HL-60/S4 (cell line): ENCODE measurements around the gene MYO9A.
"Not testable (repeated sequence)": the region's sequence is repeated elsewhere in the genome, so short reads cannot be mapped to it uniquely, and the experiment has no call there.

Experiments used
- in situ Hi-C: fragments of 300-500 bp; cut with MboI; formaldehyde crosslinking; loops from 2 replicates; pipeline ENCODE4 v1.14.3; 2022; ENCODE audit warnings: low sequenced_read_pairs

MYO9A gene

GRCh38 chr15:72092691-72093090 is 25.3 kb downstream of the MYO9A start:
- in situ Hi-C loops, result no loop called here

GRCh38 chr15:72092006-72092405 is 25.9 kb downstream of the MYO9A start:
- in situ Hi-C loops, result no loop called here

GRCh38 chr15:72086920-72087648 is 30.9 kb downstream of the MYO9A start:
- in situ Hi-C loops, result no loop called here

- in situ Hi-C loops, result no loop called here
Measured at GRCh38 chr15:72086010-72086697, 31.8 kb downstream of the MYO9A start.

DNA sequence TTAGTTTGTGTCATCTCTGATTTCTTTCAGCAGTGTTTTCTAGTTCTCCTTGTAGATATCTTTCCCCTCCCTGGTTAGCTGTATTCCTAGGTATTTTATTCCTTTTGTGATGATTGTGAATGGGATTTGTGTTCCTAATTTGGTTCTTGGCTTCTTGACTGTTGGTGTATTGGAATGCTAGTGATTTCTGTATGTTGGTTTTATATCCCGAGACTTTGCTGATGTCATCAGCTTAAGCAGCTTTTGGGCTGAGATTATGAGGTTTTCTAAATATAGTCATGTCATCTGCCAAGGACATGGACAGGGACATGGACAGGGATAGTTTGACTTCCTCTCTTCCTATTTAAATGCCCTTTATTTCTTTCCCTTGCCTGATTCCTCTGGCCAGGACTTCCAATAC is 35.8 kb downstream of the MYO9A start:
- in situ Hi-C loops, result no loop called here

- in situ Hi-C loops, result no loop called here
Measured at GRCh38 chr15:72078887-72079286, 39.1 kb downstream of the MYO9A start.

DNA sequence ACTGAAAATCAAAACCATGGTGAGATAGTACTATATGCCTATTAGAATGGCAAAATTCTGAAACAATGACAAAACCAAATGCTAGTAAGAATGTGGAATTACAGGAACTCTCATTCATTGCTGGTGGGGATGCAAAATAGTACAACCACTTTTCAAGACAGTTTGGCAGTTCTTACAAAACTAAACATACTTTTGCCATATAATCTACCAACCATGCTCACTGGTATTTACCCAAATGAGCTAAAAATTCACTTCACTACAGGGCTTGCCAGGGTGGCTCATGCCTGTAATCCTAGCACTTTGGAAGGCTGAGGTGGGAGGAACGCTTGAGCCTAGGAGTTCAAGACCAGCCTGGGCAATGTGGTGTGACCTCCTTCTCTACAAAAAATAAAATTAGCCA is 40.0 kb downstream of the MYO9A start:
- in situ Hi-C loops, result no loop called here

DNA sequence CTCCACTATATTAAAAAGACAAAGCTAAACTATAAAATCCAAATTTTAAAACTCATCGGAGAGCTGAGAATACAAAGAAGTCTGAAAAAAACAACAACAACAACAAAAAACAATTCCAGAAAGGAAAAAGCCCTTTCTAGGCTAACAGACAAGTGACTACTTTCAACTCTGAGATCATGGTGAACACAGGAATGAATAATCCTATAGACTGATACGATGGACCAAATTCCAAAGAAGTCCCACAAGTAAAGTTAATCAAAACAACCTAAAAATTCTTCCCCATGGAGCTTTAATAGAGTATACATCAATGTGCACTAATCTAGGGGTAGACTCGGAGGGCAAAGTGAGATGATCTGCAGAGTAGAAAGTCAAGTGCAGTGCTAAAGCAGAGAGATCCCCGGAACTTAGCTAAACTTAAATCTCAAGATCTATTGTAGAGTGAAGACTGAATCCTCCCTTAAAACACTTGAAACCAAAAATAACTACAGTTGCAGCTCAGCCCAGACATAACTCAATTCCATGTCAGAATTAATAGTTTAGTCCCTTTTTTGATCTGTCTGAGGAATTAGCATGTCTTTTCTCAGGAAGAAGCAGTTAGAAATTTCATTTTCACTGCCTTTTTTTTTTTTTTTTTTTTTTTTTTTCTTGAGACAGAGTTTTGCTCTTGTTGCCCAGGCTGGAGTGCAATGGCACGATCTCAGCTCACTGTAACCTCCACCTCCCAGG is 43.5 kb downstream of the MYO9A start:
- in situ Hi-C loops, result no loop called here

GRCh38 chr15:72071448-72071825 is 46.5 kb downstream of the MYO9A start:
- in situ Hi-C loops, result not testable (repeated sequence)

DNA sequence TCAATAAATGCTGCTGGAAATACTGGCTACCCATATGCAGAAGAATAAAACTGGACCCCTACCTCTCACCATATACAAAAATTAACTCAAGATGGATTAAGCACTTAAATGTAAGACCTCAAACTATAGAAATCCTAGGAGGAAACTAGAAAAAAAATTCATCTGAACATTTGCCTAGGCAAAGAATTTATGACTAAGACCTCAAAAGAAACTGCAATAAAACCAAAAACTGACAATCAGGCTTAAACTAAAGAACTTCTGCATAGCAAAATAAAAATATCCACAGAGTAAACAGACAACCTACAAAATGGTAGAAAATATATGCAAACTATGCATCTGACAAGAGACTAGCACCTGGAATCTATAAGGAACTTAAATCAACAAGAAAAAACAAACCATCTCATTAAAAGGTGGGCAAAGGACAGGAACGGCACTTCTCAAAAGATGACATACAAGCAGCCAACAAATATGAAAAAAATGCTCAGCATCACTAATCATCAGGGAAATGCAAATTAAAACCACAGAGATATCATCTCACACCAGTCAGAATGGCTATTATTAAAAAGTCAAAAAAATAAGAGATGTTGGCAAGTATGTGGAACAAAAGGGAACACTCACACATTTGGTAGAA is 47.0 kb downstream of the MYO9A start:
- in situ Hi-C loops, result no loop called here

DNA sequence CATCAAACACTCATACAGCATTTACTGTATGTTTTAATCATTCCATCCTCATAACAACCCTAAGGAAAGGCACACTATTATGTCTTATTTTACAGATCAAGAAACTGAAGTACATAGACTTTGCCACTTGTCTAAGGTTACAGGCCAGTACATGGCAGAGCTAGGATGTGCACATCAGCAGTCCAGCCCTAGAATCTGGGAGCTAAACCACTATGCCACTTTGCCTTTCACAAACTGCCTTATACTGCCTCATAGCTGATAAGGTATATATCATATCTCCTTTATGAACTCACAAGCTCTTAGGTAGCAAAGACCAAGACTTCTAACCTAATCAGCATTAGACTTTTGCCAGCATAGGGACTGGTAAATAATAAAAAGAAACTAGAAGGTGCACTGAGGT is 49.1 kb downstream of the MYO9A start:
- in situ Hi-C loops, result no loop called here

DNA sequence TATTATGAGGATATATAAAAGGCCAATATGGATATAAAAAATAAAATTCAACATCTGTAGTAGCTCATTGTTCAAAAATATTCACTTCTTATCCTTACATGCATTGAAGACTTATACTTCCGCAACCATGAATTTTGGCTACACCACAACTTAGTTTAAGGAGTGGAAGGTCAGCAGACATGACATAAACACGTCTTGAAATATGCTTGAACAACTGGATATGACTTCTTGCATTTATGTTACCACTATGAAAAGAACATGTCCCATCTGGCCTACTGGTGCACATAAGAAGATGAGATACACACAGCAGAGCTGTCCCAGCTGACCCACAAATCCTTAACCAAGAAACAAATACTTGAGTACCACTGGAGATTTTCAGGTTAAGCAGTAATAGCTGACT is 52.1 kb downstream of the MYO9A start:
- in situ Hi-C loops, result no loop called here

GRCh38 chr15:72063186-72063585 is 54.8 kb downstream of the MYO9A start:
- in situ Hi-C loops, result no loop called here

- in situ Hi-C loops, result no loop called here
Measured at GRCh38 chr15:72062319-72062718, 55.6 kb downstream of the MYO9A start.

DNA sequence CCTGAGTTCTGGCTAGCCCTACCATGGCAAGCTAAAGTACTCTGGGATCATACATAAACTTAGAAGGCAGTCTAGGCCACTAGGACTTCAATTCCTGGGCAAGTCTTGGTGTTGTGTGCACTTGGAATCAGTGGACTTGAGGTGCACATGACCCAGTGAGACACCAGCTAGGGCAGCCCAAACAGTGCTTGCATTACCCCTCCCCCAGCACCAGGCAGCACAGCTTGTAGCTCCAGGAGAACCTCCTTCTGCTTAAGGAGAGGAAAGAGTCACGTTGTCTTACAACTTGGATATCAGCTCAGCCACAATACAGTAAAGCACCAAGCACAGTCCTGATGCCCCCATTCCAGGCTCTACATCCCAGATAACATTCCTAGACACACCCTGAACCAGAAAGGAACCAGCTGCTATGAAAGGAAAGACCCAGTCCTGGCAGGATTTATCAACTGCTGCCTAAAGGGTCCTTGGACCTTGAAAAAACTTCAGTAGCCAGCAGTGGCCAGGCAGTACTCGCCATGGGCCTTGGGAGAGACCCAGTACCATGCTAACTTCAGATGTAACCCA is 57.2 kb downstream of the MYO9A start:
- in situ Hi-C loops, result no loop called here

GRCh38 chr15:72058585-72058984 is 59.4 kb downstream of the MYO9A start:
- in situ Hi-C loops, result no loop called here

GRCh38 chr15:72057548-72058091 is 60.3 kb downstream of the MYO9A start:
- in situ Hi-C loops, result no loop called here

- in situ Hi-C loops, result not testable (repeated sequence)
Measured at GRCh38 chr15:72056217-72056616, 61.7 kb downstream of the MYO9A start.

DNA sequence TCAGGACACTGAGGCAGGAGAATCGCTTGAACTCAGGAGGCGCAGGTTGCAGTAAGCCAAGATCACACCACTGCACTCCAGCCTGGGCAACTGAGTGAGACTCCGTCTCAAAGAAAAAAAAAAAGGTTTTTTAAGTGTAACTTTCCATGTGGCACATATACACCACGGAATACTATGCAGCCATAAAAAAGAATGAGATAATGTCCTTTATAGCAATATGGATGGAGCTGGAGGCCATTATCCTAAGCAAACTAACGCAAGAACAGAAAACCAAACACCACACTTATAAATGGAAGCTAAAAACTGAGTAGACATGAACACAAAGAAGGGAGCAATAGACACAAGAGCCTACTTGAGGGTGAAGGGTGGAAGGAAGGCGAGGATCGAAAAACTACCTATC is 64.7 kb downstream of the MYO9A start:
- in situ Hi-C loops, result not testable (repeated sequence)

DNA sequence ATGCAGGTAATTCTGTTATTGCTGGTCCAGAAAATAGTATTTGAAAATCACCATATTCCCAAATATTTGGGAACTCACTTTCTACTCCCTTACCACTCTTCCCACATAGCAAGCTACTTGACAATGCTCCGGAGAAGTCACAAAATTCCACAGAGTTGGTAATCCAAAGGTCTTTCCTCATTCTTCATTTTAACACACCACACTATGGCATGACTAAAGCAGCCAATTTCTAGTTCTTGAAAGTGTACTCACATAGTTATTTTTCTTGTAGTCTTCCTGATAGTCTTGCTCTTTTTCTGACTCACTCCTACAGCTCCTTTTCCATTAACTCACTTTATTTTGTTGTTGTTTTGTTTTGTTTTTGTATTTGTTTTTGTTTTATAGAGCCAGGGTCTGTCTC is 67.2 kb downstream of the MYO9A start:
- in situ Hi-C loops, result no loop called here

DNA sequence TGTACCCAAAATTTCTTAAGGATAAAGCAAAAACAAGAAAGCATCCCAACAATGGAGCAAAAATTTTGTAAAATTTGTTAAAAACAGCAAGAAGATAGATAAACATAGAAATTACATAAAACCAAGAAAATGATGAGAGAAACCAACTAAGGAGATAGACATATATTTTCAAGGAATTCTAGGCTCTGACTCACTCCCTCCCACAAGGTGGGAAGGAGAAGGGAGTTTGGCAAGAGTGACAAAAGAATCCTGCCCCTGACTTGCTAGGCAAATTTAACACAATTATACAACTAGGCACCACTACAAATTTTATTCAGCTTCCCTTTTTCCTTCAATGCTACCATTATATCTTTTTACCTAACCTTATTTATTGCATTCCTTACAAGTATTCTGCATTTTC is 70.9 kb downstream of the MYO9A start:
- in situ Hi-C loops, result no loop called here
